Ectodermal cell (in vitro differentiated cells): Measurements from ENCODE around the gene ADAMTS12.

ENCODE experiments used
- H3K27ac ChIP-seq: 2 replicates; pipeline ENCODE4 v1.7.0; 2013; ENCODE audit warnings: mild to moderate bottlenecking, low read depth, low read length; ENCODE audit not compliant: insufficient read depth, poor library complexity, severe bottlenecking
- H3K27me3 ChIP-seq: 2 replicates; pipeline ENCODE4 v1.7.0; 2013; ENCODE audit warnings: mild to moderate bottlenecking, low read length; ENCODE audit not compliant: insufficient read depth, control insufficient read depth, poor library complexity, severe bottlenecking
- H3K36me3 ChIP-seq: one replicate; pipeline ENCODE4 v1.7.0; 2013; ENCODE audit warnings: low read length; ENCODE audit not compliant: control insufficient read depth, insufficient read depth
- H3K4me1 ChIP-seq: one replicate; pipeline ENCODE4 v1.7.0; 2013; ENCODE audit warnings: low read length; ENCODE audit not compliant: control insufficient read depth, insufficient read depth
- H3K4me3 ChIP-seq: 2 replicates; pipeline ENCODE4 v1.7.0; 2013; ENCODE audit warnings: low read depth, low read length, control low read depth; ENCODE audit not compliant: insufficient read depth
- H3K9me3 ChIP-seq: 2 replicates; pipeline ENCODE4 v1.7.0; 2013; ENCODE audit warnings: mild to moderate bottlenecking, low read length, moderate library complexity; ENCODE audit not compliant: control insufficient read depth
- WGBS, 2 experiments: methylation state at CpG; one replicate each; pipeline ENCODE4 v1.1.7; 2013; ENCODE audit warnings: missing lambda C conversion rate in 2 of 2; 5-methylcytosine and 5-hydroxymethylcytosine counted together

The ADAMTS12 gene

DNA sequence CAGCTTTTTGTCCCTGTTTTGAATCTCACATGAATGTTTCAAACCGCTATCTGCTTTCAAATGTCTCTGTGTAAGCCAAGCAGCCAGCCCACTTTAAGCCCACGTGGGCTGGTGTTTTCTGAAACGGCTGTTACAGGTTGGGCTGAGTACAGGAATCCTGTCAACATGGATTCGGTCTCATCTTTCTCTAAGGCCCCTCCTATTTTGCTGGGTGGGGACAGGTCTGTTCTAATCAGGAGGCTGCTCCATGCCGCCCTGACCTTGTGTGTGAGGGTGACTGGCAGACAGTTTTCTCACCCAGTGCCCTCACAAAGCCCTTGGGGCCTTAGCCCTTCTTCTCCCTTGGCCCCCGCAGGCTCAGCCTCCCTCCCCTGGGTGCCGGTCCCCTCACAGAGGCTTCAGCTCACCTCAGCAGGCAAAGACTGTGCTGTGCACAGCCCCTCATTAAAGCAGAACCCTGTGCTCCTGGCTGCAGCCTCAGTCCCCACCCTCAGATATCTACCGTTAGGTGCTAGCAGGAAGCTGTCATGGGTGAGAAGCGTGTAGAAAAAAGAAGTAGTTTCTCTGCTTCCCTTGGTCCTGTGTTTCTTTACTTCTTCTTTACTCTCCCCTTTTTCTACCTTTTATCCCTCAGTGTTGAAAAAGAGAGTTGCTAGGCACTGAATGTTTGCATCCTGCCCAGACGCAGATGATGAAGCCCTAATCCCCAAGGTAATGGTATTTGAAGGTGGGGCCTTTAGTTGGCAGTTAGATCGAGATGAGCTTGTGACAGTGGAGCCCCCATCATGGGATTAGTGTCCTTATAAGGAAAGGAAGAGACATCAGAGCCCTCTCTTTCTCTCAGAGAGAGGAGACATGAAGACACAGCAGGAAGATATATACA, 205.7 kb downstream of the ADAMTS12 start:
- Histone ChIP-seq H3K9me3 (no peaks in the 10 kb centered on the region), H3K27ac (no peak overlapping the region), H3K4me3 (no peak overlapping the region), H3K27me3 (no peaks in the 10 kb centered on the region), H3K4me1 (peaks cover 9% of the 10 kb centered on the region), H3K36me3 (no peaks in the 10 kb centered on the region)
- 64 to 68% methylated on average over 11 of the region's 11 CpGs for WGBS, 2 experiments

DNA sequence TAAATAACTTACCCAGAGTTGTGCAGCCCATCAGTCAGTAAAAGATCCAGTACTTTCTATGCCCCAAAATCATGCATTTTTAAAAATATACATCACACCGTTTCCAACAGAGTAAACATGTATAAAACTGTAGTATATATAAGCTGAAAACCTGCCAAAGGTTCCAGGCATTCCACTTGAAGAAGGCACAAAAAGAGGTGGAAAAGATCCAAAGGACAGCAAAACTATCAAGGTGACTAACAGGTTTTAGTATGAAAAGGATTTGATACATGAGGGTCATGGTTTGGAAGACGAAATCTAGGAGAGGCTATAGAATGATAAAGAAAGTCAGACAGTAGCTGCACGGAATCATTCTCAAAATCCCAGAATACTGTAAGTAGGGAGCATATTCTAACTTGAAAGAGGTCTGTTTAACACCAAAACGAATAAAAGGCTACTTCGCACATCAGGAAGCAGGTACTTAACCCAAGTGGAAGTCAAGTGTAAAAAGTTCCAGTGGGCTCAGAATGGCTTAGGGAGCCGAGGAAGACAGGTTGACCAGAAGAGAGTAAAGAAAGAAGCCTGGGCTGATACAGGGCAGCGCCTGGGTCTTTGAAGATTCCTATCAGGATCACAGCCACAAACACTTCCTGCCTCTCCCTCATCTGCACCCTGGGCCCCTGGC, 207.2 kb downstream of the ADAMTS12 start:
- 83 to 94% methylated on average over 6 to 7 of the region's 7 CpGs for WGBS, 2 experiments
- no peaks in the 10 kb centered on the region for H3K36me3 ChIP-seq
- H3K27me3 ChIP-seq: no peaks in the 10 kb centered on the region
- no peak overlapping the region for H3K4me3 ChIP-seq
- no peaks in the 10 kb centered on the region for H3K9me3 ChIP-seq
- H3K4me1 ChIP-seq: peaks cover 9% of the 10 kb centered on the region
- H3K27ac ChIP-seq: no peak overlapping the region

DNA sequence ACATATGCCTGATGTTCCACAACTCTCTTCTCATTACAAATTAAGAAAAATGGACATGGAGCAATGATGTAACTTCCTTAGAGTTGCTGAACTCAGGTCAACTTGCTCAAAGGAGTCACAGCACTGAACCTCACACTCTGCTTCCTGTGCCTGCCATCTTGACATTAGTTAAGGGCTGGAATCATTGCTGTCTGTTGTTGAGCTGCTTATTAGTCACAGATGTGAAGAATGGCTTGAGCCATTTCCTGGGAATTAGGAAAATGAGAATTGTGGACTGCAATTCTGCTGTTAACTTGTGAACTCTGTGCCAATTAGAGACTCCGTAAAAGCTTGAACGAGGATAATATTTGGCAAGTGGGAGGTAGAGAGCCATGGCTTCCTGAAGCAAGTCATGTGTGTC, 212.0 kb downstream of the ADAMTS12 start:
- H3K4me3 ChIP-seq: no peak overlapping the region
- no peak overlapping the region for H3K27ac ChIP-seq
- no peaks in the 10 kb centered on the region for H3K9me3 ChIP-seq
- H3K36me3 ChIP-seq: no peaks in the 10 kb centered on the region
- H3K27me3 ChIP-seq: no peaks in the 10 kb centered on the region
- 96 to 99% methylated on average over 2 of the region's 2 CpGs for WGBS, 2 experiments
- H3K4me1 ChIP-seq: no peaks in the 10 kb centered on the region

DNA sequence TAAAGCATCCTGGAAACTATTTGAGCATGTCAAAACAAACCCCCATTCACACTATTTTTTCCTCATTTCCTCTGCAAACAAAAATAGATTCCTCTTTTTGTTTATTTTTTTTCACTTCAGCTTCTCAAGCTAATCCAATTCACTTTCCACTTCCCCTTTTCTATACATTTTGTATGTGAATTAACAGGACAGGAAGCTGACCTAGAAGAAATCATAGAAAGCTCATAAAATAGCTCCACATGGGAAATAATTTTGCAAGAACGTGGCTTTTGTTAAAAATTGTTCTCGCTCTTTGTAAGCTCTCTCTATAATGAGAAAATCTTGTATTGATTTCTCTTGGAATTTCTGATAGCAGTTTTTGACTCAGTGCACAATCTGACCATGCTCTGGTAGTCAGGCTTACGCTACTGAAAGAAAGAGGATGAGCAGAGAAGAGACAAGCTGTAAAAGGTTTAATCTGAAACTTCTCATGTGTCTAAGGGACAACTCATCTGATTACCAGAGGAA, 215.8 kb downstream of the ADAMTS12 start:
- Histone ChIP-seq H3K9me3 (no peaks in the 10 kb centered on the region), H3K27ac (no peak overlapping the region), H3K27me3 (no peaks in the 10 kb centered on the region), H3K4me3 (no peak overlapping the region), H3K4me1 (no peaks in the 10 kb centered on the region), H3K36me3 (no peaks in the 10 kb centered on the region)
- 89 to 99% methylated on average over 3 of the region's 3 CpGs for WGBS, 2 experiments

DNA sequence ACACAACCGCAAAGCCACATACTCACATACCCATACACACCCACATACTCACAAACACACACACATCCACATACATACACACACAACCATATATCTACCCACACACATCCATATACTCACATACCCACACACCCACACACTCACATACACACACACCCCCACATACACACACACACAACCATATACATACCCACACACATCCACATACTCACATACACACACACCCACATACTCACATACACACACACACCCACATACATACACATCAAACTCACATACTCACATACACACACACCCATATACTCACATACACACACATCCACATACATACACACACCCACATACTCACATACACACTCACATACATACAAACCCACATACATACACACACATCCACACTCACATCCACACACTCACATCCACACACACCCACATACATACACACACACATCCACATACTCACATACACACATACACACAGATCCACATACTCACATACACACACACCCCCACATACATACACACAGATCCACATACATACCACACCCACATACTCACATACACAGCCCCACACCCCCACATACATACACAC, 220.0 kb downstream of the ADAMTS12 start:
- Histone ChIP-seq H3K36me3 (no peaks in the 10 kb centered on the region), H3K4me1 (no peaks in the 10 kb centered on the region), H3K4me3 (no peak overlapping the region)

DNA sequence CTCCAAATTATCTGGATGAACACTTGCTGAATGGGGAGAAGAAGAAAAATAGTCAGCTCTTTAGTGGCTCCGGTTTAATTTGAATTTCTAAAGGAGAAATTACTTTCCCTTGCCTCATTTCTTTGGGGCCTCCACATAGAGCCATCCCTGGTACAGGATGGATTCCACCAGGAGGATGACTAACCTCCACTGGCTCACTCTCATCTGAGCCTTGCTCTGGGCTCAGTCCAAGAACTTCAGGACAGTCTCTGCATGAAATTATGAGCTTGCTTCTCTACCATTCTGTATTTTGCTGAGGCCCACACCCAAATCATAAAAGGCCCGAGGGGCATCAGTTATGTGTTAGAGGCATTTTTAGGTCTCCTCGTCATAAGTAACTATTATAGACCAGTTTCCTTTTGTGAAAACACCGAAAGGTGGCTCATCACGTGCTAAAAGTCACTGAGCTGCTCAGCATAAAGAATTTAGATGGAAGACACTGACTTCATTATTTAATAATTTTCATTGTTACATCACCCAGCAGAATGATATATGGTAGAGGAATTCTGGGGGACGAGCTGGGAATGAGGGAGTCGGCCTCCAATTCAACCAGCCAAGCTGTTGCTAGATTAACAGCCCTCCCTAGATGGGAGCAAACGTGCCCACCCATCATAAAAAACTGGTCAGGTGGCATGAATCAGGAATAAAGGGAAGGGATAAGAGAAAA, 228.9 kb downstream of the ADAMTS12 start:
- H3K9me3 ChIP-seq: no peaks in the 10 kb centered on the region
- 92 to 95% methylated on average over 8 of the region's 8 CpGs for WGBS, 2 experiments
- no peaks in the 10 kb centered on the region for H3K27me3 ChIP-seq
- H3K27ac ChIP-seq: no peak overlapping the region
- H3K36me3 ChIP-seq: no peaks in the 10 kb centered on the region
- H3K4me1 ChIP-seq: no peaks in the 10 kb centered on the region
- no peak overlapping the region for H3K4me3 ChIP-seq

More for the DNA sequence above, 220.0 kb downstream of the ADAMTS12 start:
- H3K27ac ChIP-seq: no peak overlapping the region
- H3K27me3 ChIP-seq: no peaks in the 10 kb centered on the region
- WGBS, 2 experiments: 84 to 89% methylated on average over 1 of the region's 1 CpG
- H3K9me3 ChIP-seq: no peaks in the 10 kb centered on the region

DNA sequence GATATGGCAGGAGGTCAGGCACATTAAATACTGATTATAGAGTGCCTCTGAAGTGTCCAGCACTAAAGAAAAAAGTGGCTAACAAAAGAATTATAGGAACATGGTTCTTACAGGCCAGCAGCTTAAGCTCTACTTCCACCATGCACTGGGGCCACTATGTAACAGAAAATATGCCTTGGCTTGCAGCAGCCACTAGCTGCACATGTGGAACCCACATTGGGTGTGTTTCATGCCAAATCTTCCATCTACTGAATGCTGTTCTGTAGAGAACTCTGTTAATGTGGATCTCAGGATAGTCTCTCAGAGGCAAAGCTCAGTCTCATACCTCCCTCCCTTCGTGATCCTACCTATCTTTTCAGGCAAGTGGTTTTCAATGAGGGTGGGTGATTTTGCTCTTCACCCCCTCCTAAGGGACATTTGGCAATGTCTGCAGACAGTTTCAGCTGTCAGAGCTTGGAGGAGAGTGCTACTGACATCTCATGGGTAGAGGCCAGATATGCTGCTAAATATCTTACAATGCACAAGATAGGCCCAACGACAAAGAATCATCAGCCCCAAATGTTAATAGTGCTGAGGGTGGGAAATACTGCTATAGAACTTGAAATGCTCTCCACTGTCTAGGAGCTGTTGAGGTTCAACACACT, 232.1 kb downstream of the ADAMTS12 start:
- Histone ChIP-seq H3K9me3 (no peaks in the 10 kb centered on the region), H3K4me3 (no peak overlapping the region), H3K36me3 (no peaks in the 10 kb centered on the region), H3K4me1 (no peaks in the 10 kb centered on the region), H3K27ac (no peak overlapping the region), H3K27me3 (no peaks in the 10 kb centered on the region)
- 90 to 94% methylated on average over 2 of the region's 2 CpGs for WGBS, 2 experiments

DNA sequence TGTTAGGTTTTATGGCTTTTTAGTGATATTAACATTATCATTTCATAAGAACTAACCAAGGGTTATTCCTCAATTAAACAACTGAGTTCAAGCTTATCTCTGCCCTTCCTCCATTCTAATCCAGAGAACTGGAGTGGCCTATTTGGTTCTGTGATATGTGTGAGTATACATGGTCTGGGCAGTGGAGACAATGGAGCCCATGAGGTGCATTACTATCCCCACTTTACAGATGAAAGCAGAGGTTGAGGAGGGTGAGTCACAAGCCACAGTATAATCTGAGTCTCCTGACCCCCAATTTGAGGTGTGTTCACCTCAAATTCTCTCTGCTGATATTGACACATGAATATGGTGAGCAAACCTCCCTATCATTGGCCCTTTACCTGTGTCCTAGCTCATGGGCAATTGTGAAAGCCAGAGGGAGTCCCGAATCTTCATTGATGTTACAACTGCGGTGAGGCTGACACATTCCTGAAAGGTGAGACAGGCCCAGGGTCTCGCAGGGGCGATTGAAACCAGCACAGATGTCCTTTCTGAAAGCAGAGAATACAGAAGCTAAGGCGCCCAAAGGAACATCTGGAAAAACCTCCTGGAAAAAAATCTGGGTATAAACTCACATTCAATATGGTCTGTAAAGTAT, 233.9 kb downstream of the ADAMTS12 start:
- no peaks in the 10 kb centered on the region for H3K9me3 ChIP-seq
- H3K27me3 ChIP-seq: no peaks in the 10 kb centered on the region
- WGBS, 2 experiments: 69 to 78% methylated on average over 5 of the region's 5 CpGs
- no peak overlapping the region for H3K4me3 ChIP-seq
- H3K27ac ChIP-seq: no peak overlapping the region
- no peaks in the 10 kb centered on the region for H3K4me1 ChIP-seq
- no peaks in the 10 kb centered on the region for H3K36me3 ChIP-seq

DNA sequence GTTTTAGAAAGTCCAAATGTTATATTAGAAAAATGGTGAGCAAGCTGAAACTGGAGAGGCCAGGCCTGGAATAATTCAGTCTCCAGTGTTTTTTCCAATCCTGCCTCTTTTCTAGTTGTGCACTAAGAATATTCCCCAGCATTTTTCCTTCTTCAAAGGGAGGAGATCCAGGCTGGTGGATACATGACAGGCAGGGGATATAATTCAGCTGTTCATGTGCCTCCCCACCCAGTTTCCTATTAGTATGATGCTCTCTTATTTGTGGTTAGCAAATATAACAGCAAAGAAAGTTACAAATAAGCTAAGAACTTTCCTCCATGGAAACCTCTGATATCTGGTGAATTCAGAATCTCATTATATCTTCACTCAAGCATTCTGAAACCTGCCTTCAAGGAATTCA, 234.6 kb downstream of the ADAMTS12 start:
- no peaks in the 10 kb centered on the region for H3K36me3 ChIP-seq
- no peaks in the 10 kb centered on the region for H3K4me1 ChIP-seq
- H3K27ac ChIP-seq: no peak overlapping the region
- no peak overlapping the region for H3K4me3 ChIP-seq
- no peaks in the 10 kb centered on the region for H3K9me3 ChIP-seq
- no peaks in the 10 kb centered on the region for H3K27me3 ChIP-seq
